SK-N-SH (cell line): ENCODE data around the gene OR10C1.

Experiments used
- CTCF ChIP-seq: fragments of 200-600 bp; sonication (generic); IDR thresholded peaks from 2 replicates; pipeline ENCODE4 v1.6.1; 2017; ENCODE audit warnings: antibody characterized with exemption, mild to moderate bottlenecking, moderate library complexity
- EP300 ChIP-seq, 2 experiments: IDR thresholded peaks; 2 replicates each; pipeline versions ENCODE4 v1.4.0 to v1.6.1; 2012; ENCODE audit warnings: borderline replicate concordance in 1 of 2, low read depth in 1 of 2, low read length in 1 of 2
- FOXM1 ChIP-seq: IDR thresholded peaks from 2 replicates; pipeline ENCODE4 v1.4.0; 2012; ENCODE audit warnings: low read depth, mild to moderate bottlenecking
- GATA2 ChIP-seq: sonication (generic); formaldehyde crosslinking; IDR thresholded peaks from 2 replicates; pipeline ENCODE4 v1.5.0; 2020; ENCODE audit warnings: mild to moderate bottlenecking, missing genetic modification reagents
- MAX ChIP-seq: IDR thresholded peaks from 2 replicates; pipeline ENCODE4 v1.4.0; 2012; ENCODE audit warnings: low read depth
- MXI1 ChIP-seq: IDR thresholded peaks from 2 replicates; pipeline ENCODE4 v1.6.1; 2012; ENCODE audit warnings: mild to moderate bottlenecking, low read depth, low read length, improper control_type of control experiment
- NRF1 ChIP-seq: IDR thresholded peaks from 2 replicates; pipeline ENCODE4 v1.6.1; 2012; ENCODE audit warnings: low read depth, mild to moderate bottlenecking, low read length
- RCOR1 ChIP-seq: fragments of 150-350 bp; IDR thresholded peaks from 2 replicates; pipeline ENCODE4 v1.6.1; 2017; ENCODE audit warnings: antibody characterized with exemption, low read length
- REST ChIP-seq: IDR thresholded peaks from 2 replicates; pipeline ENCODE4 v1.6.1; 2012; ENCODE audit warnings: mild to moderate bottlenecking, low read depth, low read length, moderate library complexity
- TAF1 ChIP-seq: IDR thresholded peaks from 2 replicates; pipeline ENCODE4 v1.6.1; 2012; ENCODE audit warnings: low read depth, mild to moderate bottlenecking, low read length, moderate library complexity, borderline replicate concordance

- TF ChIP-seq RCOR1 (no peak), CTCF (no peak), FOXM1 (no peak), NRF1 (no peak), EP300 (IDR thresholded peaks at IDR 0.05; ENCODE audit: borderline replicate concordance in 1 of 2, low read depth in 1 of 2, low read length in 1 of 2) (no peak), GATA2 (CRISPR knock-in tag) (no peak), MAX (no peak), TAF1 (no peak), MXI1 (no peak), REST (no peak)
These were observed 35.9 kb downstream of the OR10C1 start for GRCh38 chr6:29474996-29475395.
